Measurements from ENCODE around the gene BOLL.
"Not testable (repeated sequence)": the region's sequence is repeated elsewhere in the genome, so short reads cannot be mapped to it uniquely, and the experiment has no call there.

Gene BOLL

GRCh38 chr2:197795277-197795676 is 10.2 kb upstream of the BOLL start:
- DNase-seq (ENCODE audit: low read depth in 3 of 3) = no peak

GRCh38 chr2:197793456-197793855 is 8.3 kb upstream of the BOLL start:
- no peak for DNase-seq (ENCODE audit: low read depth in 3 of 3)

- DNase-seq (ENCODE audit: low read depth in 3 of 3) = peak in 1 of 3 experiments; percentile 39
These were observed 1.1 kb upstream of the BOLL start for GRCh38 chr2:197786010-197786877.

GRCh38 chr2:197782126-197782525 is 3.0 kb downstream of the BOLL start:
- DNase-seq (ENCODE audit: low read depth in 3 of 3) = no peak

- no peak for DNase-seq (ENCODE audit: low read depth in 3 of 3)
These were observed 5.9 kb downstream of the BOLL start for GRCh38 chr2:197779261-197779660.

- DNase-seq (ENCODE audit: low read depth in 3 of 3) = no peak
These were observed 7.2 kb downstream of the BOLL start for GRCh38 chr2:197777823-197778407.

GRCh38 chr2:197760293-197760657 is 24.8 kb downstream of the BOLL start:
- DNase-seq (ENCODE audit: low read depth in 3 of 3) = no peak

- no peak for DNase-seq (ENCODE audit: low read depth in 3 of 3)
These were observed 25.4 kb downstream of the BOLL start for GRCh38 chr2:197759625-197760292.

- no peak for DNase-seq (ENCODE audit: low read depth in 3 of 3)
These were observed 26.1 kb downstream of the BOLL start for GRCh38 chr2:197759013-197759412.

- no peak for DNase-seq (ENCODE audit: low read depth in 3 of 3)
These were observed 44.9 kb downstream of the BOLL start for GRCh38 chr2:197740200-197740599.

- not testable (repeated sequence) for DNase-seq (ENCODE audit: low read depth in 3 of 3)
These were observed 56.3 kb downstream of the BOLL start for GRCh38 chr2:197728555-197729544.

- DNase-seq (ENCODE audit: low read depth in 3 of 3) = no peak
These were observed 58.1 kb downstream of the BOLL start for GRCh38 chr2:197727011-197727410.

- no peak for DNase-seq (ENCODE audit: low read depth in 3 of 3)
These were observed 67.3 kb downstream of the BOLL start for GRCh38 chr2:197717863-197718262.

GRCh38 chr2:197713271-197713670 is 71.8 kb downstream of the BOLL start:
- no peak for DNase-seq (ENCODE audit: low read depth in 3 of 3)

- DNase-seq (ENCODE audit: low read depth in 3 of 3) = no peak
These were observed 73.5 kb downstream of the BOLL start for GRCh38 chr2:197711578-197711977.

GRCh38 chr2:197710424-197711042 is 74.6 kb downstream of the BOLL start:
- DNase-seq (ENCODE audit: low read depth in 3 of 3) = no peak

GRCh38 chr2:197709140-197709539 is 76.0 kb downstream of the BOLL start:
- not testable (repeated sequence) for DNase-seq (ENCODE audit: low read depth in 3 of 3)

GRCh38 chr2:197708331-197708730 is 76.8 kb downstream of the BOLL start:
- no peak for DNase-seq (ENCODE audit: low read depth in 3 of 3)

GRCh38 chr2:197707316-197708213 is 77.6 kb downstream of the BOLL start:
- no peak for DNase-seq (ENCODE audit: low read depth in 3 of 3)

- no peak for DNase-seq (ENCODE audit: low read depth in 3 of 3)
These were observed 78.3 kb downstream of the BOLL start for GRCh38 chr2:197706839-197707207.
